Mononuclear cell (primary cell): ENCODE measurements around the gene ACVRL1. TPM values are rescaled to one million over a fixed set of nuclear protein-coding genes. Genes with fewer than 3 reads are reported as not detected.

ENCODE experiments used
- H3K27me3 ChIP-seq: 2 replicates; pipeline ENCODE4 v1.6.0; 2011; ENCODE audit warnings: low read length, control low read depth; ENCODE audit not compliant: insufficient read depth
- H3K4me1 ChIP-seq: 2 replicates; pipeline ENCODE4 v1.5.1; 2011; ENCODE audit warnings: mild to moderate bottlenecking, low read length, control low read depth; ENCODE audit not compliant: insufficient read depth
- H3K4me3 ChIP-seq: 2 replicates; pipeline ENCODE4 v1.5.1; 2011; ENCODE audit warnings: mild to moderate bottlenecking, low read length, moderate library complexity
- H3K9me3 ChIP-seq: 2 replicates; pipeline ENCODE4 v1.5.1; 2011; ENCODE audit warnings: low read depth, mild to moderate bottlenecking, control low read depth, low read length
- total RNA-seq: library from RNA; depleted of rRNA; stranded (reverse); fragments of >200 nt; gene quantifications from one replicate; pipeline ENCODE4 v1.2.3, GENCODE V29; 2012

Gene ACVRL1
- total RNA-seq, 1 donor, result 0.31 TPM

GRCh38 chr12:51949342-51950030, 42.2 kb downstream of the ACVRL1 start:
- H3K4me1 ChIP-seq, result peaks cover 31% of the 10 kb centered on the region

GRCh38 chr12:51950682-51951198, 43.4 kb downstream of the ACVRL1 start:
- Histone ChIP-seq H3K4me1 (peaks cover 43% of the 10 kb centered on the region), H3K27me3 (peaks cover 6% of the 10 kb centered on the region), H3K4me3 (peak overlapping the region; percentile 55), H3K9me3 (no peaks in the 10 kb centered on the region)

More at GRCh38 chr12:51949342-51950030, 42.2 kb downstream of the ACVRL1 start:
- no peak overlapping the region for H3K4me3 ChIP-seq
- peaks cover 8% of the 10 kb centered on the region for H3K9me3 ChIP-seq
- peaks cover 6% of the 10 kb centered on the region for H3K27me3 ChIP-seq

DNA sequence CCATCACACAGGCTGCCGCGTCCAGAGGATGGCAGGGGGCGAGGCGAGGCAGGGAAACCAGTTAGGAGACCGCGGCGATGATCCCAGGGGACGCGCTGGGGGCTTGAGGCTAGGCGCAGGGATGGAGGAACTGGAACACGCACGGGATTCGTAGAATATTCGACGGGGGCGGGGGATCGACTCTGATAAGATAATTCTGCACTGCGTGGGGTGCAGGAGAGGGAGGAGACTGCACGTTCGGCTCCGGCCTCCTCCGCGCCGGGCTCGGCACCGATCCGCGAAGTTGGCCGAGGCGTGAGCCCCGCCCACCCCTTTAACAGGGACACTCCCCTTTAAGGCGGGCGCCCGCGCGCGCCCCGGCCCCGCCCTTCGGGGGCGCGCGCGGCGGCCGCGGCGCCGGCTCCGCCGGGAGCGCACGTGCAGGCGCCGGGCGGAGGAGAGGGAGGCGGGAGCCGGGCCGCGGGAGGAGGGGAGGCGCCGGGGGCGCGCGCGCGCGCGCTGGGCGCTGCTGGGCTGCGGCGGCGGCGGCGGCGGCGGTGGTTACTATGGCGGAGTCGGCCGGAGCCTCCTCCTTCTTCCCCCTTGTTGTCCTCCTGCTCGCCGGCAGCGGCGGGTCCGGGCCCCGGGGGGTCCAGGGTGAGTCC, 44.0 kb downstream of the ACVRL1 start, which contains the start of gene ACVR1B:
Gene ACVR1B, plus strand, starts transcription at position 501 of the 644 bp plus-strand sequence. Its CDS starts 45 bp downstream, at position 546.
- Histone ChIP-seq H3K9me3 (no peaks in the 10 kb centered on the region), H3K27me3 (peaks cover 6% of the 10 kb centered on the region), H3K4me1 (peaks cover 46% of the 10 kb centered on the region), H3K4me3 (peak within 1 kb of the TSS; percentile 79)

DNA sequence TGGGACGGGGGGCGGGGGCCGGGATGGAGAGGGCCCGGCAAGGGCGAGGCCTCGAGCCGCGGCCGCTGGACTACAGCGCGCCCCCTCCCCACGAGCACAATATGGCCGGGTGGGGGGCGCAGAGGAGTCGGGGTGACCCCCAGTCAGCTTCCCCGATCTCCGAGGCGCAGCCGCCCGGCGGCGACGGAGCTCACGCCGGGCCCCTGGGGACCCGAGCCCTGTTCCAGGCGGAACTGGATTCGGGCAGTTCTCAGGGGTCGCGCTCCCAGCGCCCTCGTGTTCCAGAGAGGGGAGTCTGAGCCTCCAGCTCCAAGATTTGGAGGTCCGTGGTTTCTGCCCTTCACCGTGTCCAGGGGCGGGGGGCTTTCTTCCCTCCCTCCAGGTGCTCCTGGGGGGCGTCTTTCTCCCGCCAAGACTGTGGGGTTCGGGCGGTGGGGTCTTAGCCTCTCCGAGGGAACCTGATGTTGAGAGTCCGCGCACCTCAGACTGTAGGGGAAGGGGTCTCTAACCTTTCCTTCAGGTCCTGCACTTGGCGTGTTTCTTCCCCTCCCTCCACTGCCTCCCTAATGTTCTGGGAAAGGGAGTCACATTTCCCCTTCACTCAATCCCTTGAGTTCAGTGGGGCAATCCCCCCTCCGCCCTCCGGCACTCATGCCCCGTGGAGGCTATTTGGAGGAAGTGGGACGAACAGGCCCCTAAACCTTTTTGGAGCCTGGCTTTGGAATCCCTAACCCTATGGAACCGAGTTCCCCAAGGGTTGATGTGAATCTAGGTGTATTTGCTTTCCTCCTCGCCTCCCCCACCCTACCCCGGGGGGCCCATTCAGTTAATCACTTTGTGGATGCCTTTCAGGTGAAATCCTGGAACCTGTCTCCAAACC, 44.8 kb downstream of the ACVRL1 start:
- Histone ChIP-seq H3K9me3 (no peaks in the 10 kb centered on the region), H3K27me3 (peaks cover 6% of the 10 kb centered on the region), H3K4me1 (peaks cover 46% of the 10 kb centered on the region), H3K4me3 (peak overlapping the region; percentile 79)

GRCh38 chr12:51953089-51953488, 45.8 kb downstream of the ACVRL1 start:
- H3K4me1 ChIP-seq, result peaks cover 46% of the 10 kb centered on the region
- H3K27me3 ChIP-seq, result peaks cover 6% of the 10 kb centered on the region
- H3K9me3 ChIP-seq, result no peaks in the 10 kb centered on the region
- no peak overlapping the region for H3K4me3 ChIP-seq

DNA sequence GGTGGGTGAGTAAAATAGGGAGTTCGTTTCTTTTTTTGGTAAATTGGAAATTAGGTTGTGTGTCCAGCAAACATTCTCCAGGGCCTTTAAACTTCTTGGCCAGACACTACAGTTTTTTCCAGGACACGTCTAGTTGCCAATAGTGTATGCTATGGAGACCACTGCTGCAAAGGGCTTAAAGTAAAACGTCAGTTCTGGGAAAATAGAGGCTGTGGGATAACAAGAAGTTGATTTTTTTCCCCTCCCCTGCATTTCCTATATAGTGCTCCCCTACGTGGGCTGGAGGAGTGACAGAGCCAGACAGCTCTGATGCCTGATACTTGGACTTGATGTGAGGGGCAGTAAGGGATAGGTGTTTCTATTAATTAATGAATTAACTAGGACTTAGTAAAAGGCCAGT, 46.6 kb downstream of the ACVRL1 start:
- Histone ChIP-seq H3K4me1 (peaks cover 50% of the 10 kb centered on the region), H3K4me3 (no peak overlapping the region)

DNA sequence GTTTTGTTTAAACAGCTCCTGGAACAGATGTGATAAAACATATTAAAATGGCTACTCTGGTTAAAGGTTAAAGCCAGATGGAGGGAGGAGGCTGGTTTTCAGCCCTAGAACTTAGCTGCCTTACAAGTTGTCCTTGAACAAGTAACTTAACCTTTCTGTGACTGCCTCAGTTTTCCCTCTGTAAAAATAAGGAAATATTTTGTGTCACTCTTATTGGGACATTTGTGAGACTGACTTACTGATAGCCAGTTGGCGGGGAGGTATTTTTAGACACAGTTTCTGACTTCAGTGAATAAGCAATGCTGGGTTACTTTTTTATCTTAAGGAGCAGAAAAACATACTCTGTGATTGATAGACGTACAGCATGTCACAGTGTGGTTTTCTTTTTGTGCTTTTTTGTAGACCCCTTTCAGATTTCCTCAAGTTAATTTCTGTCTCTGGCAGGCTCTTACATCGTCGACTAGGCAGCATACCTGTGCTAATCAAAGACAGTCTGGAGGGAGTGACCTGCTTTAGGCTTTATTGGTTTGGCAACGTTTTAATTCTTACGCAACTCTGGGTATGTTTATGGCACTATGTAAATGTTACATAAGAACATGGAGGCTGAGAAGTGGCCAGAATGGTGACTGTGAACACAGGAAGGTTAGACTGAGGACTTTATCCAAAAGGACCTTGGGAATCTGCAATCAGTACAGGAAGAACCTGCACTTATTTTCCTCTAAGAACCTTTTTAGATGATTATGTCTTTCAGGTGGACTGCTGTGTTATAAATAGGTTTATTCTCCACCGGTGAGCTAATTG, 47.5 kb downstream of the ACVRL1 start:
- peaks cover 3% of the 10 kb centered on the region for H3K27me3 ChIP-seq
- H3K4me3 ChIP-seq, result no peak overlapping the region
- H3K4me1 ChIP-seq, result peaks cover 56% of the 10 kb centered on the region
- no peaks in the 10 kb centered on the region for H3K9me3 ChIP-seq

More for the DNA sequence above, 46.6 kb downstream of the ACVRL1 start:
- Histone ChIP-seq H3K9me3 (no peaks in the 10 kb centered on the region), H3K27me3 (peaks cover 6% of the 10 kb centered on the region)

DNA sequence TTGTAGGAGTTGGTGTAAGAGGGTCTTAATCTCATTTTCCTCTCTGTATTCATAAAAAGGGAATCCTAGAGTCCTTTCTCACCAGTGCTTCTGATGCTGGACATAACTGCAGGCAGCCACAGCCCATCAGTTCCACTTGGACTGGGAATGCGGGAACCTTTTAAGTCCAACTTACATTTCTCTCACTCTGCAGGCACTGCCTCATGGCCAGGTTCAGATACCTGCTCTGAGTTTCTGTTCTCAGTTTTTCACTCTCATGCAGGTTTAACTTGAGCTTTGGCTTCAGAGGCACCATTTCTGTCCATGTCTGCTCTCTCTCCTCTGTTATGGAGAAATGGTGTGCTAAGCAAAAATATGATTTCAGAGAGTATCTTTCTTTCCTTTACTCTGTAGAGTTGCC, 48.4 kb downstream of the ACVRL1 start:
- H3K27me3 ChIP-seq, result no peaks in the 10 kb centered on the region
- H3K4me3 ChIP-seq, result no peak overlapping the region
- no peaks in the 10 kb centered on the region for H3K9me3 ChIP-seq

DNA sequence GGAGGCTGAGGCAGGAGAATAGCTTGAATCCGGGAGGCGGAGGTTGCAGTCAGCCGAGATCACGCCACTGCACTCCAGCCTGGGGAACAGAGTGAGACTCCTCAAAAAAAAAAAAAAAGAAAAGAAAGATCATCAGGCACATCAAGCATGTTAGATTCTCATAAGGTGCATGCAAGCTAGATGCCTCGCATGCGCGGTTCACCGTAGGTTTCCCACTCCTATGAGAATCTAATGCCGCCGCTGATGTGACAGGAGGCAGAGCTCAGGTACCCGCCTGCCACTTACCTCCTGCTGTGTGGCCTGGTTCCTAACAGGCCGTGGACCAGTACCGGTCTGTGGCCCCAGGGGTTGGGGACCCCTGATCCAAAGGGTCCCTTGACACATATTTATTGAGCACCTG, 51.2 kb downstream of the ACVRL1 start:
- Histone ChIP-seq H3K4me3 (no peak overlapping the region), H3K27me3 (no peaks in the 10 kb centered on the region), H3K4me1 (peaks cover 38% of the 10 kb centered on the region), H3K9me3 (no peaks in the 10 kb centered on the region)

More for the DNA sequence above, 48.4 kb downstream of the ACVRL1 start:
- peaks cover 56% of the 10 kb centered on the region for H3K4me1 ChIP-seq

DNA sequence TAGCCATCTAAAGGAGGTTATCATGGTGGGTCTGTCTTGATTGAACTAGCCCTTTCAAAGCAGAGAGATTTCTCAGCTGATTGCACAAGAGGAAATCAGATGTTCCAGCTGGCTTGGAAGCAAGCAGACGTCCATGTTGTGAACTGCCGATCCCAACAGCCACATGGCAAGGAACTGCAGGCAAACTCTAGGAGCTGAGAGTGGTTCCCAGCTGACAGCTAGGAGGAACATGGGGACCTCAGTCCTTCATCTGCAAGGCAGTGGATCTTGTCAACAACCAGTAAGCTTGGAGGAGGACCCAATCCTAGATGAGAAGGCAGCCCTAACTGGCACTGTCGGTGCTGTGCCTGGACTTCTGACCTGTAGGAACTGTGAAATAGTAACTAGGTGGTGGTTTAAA, 51.9 kb downstream of the ACVRL1 start:
- H3K4me3 ChIP-seq, result no peak overlapping the region
- H3K9me3 ChIP-seq, result no peaks in the 10 kb centered on the region
- H3K4me1 ChIP-seq, result peaks cover 31% of the 10 kb centered on the region
- H3K27me3 ChIP-seq, result no peaks in the 10 kb centered on the region

GRCh38 chr12:51959921-51960320, 52.6 kb downstream of the ACVRL1 start:
- Histone ChIP-seq H3K4me3 (no peak overlapping the region), H3K9me3 (no peaks in the 10 kb centered on the region), H3K27me3 (no peaks in the 10 kb centered on the region)

GRCh38 chr12:51960488-51960887, 53.2 kb downstream of the ACVRL1 start:
- H3K9me3 ChIP-seq, result no peaks in the 10 kb centered on the region
- peaks cover 19% of the 10 kb centered on the region for H3K4me1 ChIP-seq
- no peaks in the 10 kb centered on the region for H3K27me3 ChIP-seq
- H3K4me3 ChIP-seq, result no peak overlapping the region

More at GRCh38 chr12:51959921-51960320, 52.6 kb downstream of the ACVRL1 start:
- peaks cover 24% of the 10 kb centered on the region for H3K4me1 ChIP-seq

- Histone ChIP-seq H3K27me3 (no peaks in the 10 kb centered on the region), H3K4me1 (peaks cover 15% of the 10 kb centered on the region), H3K4me3 (no peak overlapping the region)
These were observed 53.6 kb downstream of the ACVRL1 start for GRCh38 chr12:51960890-51961289.

DNA sequence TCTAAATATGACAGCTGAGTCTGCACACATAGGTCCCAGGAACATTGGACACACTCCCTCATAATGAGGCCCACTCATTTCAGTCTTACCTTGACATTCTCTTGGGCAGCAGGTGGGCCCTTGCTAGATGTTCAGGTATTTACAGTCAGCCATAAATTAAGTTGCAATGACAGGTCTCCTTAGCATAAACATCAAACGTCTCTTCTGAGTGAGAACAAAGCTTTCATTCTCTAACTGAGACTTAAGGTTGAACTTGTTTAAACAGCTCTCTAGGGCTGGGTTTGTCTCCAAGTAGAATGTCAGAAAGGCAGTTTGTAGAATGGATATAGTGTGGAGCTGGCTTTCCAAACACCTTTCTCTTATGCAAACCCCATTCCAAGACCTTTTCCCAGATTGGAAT, 54.5 kb downstream of the ACVRL1 start:
- Histone ChIP-seq H3K9me3 (no peaks in the 10 kb centered on the region), H3K27me3 (no peaks in the 10 kb centered on the region), H3K4me1 (peaks cover 13% of the 10 kb centered on the region), H3K4me3 (no peak overlapping the region)

More at GRCh38 chr12:51960890-51961289, 53.6 kb downstream of the ACVRL1 start:
- H3K9me3 ChIP-seq, result no peaks in the 10 kb centered on the region
